GM12873 (cell line): ENCODE data around the gene TBC1D22A.

Experiments used
- CTCF ChIP-seq: IDR thresholded peaks from 2 replicates; pipeline ENCODE4 v1.5.1; 2012; ENCODE audit warnings: low read depth, mild to moderate bottlenecking, moderate library complexity, low read length, control low read depth; ENCODE audit not compliant: insufficient read depth; ENCODE audit errors: missing control alignments

Gene TBC1D22A

GRCh38 chr22:46869329-46869728, 106.9 kb downstream of the TBC1D22A start:
- no peak for TF ChIP-seq CTCF

- no peak for TF ChIP-seq CTCF
These were observed 107.5 kb downstream of the TBC1D22A start for GRCh38 chr22:46869831-46870441.

GRCh38 chr22:46871826-46872225, 109.4 kb downstream of the TBC1D22A start:
- no peak for TF ChIP-seq CTCF

GRCh38 chr22:46875089-46875488, 112.6 kb downstream of the TBC1D22A start:
- no peak for TF ChIP-seq CTCF

DNA sequence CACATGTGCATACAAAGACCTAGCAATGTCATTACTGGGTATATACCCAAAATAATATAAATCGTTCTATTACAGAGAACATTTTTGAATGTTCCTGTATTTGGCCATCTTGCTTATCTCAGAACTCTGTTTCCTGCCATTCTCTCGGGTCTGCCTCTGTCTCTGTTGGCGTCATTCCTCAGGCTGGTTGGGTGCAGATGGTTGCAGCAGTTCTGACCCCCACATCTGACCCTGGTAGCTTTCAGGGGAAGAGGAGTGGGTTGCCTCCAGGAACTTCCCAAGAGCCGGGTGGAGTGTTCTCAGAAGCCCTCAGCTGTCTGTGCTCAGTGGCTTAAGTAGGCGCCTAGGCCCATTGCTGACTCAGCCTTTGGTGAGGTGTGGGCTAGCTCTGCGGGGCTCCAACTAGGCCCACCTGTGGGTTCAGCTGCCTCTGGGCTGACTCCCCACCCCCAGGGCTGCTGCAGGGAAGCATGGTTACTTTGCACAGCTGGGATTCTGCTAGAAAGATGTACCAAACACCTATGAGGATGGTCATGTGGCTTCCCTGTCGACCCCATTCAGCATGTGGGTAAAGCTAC, 114.0 kb downstream of the TBC1D22A start:
- no peak for TF ChIP-seq CTCF

DNA sequence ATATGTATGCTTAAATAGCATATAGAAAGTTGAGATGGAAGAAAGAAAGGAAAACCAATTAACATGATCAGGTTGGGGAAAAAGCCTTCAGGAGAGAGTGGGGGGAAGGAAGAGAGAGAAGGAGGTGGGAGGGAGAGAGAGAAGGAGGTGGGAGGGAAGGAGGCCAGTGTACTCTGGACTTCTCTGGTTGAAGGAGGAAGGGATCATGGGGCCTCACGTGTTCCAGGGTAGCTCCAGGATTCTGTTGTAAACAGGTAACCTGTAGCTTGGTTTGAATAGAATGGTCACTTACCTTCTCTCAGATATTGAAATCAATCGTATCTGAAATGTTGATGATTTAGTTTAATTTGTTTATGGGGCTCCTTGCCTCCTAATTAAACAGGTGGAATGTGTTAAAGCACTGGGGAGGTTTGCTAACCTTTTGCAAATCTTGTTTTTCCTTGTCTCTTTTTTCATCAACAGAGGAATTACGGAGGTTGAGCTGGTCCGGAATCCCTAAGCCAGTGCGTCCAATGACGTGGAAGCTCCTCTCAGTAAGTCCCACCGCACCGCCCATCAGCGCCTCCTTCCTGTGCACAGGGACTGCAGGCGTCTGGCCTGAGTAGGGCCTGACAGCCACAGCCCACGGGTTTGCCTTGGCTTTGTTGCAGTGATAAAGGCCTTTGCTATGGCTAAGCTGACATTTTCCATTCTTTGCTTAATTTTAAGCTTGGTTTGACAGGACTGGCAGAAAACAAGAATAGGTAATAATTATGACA, 115.9 kb downstream of the TBC1D22A start:
- no peak for TF ChIP-seq CTCF

GRCh38 chr22:46879083-46879482, 116.6 kb downstream of the TBC1D22A start:
- no peak for TF ChIP-seq CTCF
